ENCODE data around the gene N4BP3.

The N4BP3 gene

GRCh38 chr5:178098685-178099084 lies 14.6 kb upstream of the N4BP3 start:
- no peak for DNase-seq (ENCODE audit: low read depth, low spot score)

DNA sequence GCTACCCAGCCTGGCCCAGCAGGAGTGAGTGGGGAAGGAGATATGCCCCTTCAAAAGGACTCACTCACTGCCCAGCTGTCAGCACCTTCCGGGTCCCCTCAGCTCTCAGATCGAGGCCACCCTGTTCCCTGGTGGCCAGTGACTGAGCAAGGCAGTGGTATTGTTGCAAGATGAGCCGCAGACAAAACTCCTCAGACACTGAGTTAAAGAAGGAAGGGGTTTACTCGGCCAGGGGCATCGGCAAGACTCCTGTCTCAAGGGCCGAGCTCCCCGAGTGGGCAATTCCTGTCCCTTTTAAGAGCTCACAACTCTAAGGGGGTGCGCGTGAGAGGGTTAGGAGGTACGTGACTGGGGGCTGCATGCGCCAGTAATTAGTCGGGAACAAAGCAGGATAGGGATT lies 9.7 kb upstream of the N4BP3 start:
- DNase-seq (ENCODE audit: low read depth, low spot score): no peak

DNA sequence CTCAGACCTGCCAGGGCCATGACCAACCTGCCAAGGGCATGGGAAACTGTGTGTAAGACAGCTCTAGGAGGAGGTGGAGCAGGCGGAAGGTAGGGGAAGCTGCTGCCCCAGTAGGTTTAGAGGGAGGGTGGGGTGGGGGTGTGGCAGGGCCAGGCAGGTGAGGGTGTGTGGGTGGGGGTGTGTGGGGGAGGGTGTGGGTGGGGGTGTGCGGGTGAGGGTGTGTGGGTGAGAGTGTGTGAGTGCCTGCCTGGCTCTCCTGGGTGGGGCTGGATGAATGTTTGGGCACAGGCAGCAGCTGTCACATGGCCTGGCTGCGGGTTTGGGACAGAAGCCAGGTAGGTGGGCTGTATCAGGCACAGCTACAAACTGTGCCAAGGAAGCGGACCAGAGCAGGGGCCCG lies 8.8 kb upstream of the N4BP3 start:
- no peak for DNase-seq (ENCODE audit: low read depth, low spot score)

DNA sequence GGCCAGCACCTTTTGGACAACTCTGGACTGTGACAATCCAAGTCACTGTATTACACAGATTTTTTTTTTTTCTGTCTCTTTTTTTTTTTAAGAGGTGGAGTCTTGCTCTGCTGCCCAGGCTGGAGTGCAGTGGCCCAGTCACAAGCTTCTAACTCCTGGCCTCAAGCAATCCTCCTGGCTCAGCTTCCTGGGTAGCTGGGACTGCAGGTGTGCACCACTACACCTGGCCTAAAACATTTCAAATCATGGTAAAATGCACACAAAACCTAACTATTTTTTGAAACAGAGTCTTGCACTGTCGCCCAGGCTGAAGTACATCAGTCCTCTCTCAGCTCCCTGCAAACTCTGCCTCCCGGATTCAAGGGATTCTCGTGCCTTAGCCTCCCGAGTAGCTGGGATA lies 7.2 kb upstream of the N4BP3 start:
- no peak for DNase-seq (ENCODE audit: low read depth, low spot score)

GRCh38 chr5:178106556-178107239 lies 6.6 kb upstream of the N4BP3 start:
- DNase-seq (ENCODE audit: low read depth, low spot score): no peak

- no peak for DNase-seq (ENCODE audit: low read depth, low spot score)
These were observed 5.5 kb upstream of the N4BP3 start for GRCh38 chr5:178107756-178108310.

DNA sequence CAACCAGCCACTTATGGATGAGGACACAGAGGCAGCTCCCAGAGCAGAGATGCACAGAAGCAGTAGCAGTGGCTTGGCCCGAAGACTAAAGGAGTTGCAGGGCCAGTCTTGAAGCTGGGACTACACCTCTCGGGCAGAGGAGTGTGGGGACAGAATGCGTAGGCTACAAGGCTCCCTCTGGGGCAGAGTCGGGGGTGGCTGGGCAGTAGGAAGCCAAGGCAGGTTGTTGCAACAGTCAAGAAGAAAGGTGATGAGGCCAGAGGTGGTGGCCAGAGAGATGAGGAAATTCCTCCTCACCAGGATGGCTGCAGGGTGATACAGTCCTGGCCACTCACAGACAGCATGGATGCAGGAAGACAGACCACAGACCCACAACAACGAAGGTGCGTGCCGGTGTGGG lies 4.9 kb upstream of the N4BP3 start:
- DNase-seq (ENCODE audit: low read depth, low spot score): no peak

- DNase-seq (ENCODE audit: low read depth, low spot score): no peak
These were observed 4.4 kb upstream of the N4BP3 start for GRCh38 chr5:178108966-178109365.

DNA sequence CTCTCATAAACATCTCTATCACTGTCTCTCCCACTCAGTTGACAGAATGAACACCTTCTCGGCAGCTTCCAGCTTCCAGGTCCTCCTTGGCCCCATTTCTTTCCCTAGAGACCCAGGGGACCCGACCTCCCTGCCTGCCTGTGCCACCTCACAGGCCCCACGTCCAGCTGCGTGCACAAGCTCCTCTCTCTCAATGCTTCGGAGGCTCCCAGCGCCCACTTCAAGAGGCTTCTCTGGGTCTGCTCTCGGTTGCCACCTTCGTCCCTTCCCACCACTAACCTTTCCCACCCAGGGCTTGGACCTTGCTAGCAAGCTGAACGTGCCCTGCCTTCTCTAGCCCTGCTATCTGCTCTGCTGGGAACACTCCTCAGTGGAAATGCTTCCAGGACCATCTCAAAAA lies 2.8 kb upstream of the N4BP3 start:
- no peak for DNase-seq (ENCODE audit: low read depth, low spot score)

DNA sequence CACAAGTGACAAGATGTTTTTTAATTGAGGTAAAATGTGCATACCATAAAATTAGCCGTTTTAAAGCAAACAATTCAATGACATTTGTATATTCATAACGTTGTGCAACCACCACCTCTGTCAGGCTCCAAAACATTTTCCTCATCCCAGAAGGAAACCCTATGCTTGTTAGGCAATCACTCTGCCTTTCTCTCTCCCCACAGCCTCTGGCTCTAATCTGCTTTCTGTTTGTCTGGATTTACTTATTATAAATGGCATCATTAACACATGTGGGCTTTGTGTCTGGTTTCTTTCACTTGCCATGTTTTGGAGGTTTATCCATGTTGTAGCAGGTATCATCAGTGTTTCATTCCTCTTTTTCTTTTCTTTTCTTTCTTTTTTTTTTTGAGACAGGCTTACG lies 1.4 kb upstream of the N4BP3 start:
- no peak for DNase-seq (ENCODE audit: low read depth, low spot score)

DNA sequence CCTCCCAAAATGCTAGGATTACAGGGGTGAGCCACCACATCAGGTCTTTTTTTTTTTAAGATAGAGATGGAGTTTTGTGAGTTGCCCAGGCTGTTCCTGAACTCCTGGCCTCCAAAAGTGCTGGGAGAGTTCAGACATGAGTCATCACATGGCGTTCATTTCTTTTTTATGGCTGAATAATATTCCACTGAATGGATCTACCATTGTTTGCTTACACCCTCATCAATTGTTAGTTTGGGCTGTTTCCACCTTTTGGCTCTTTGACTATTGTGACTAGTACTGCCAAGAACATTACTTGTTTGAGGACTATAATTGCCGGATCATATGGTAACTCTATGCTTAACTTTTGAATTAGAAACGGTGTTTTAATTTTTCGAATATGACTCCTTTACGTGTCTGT lies 787 bp upstream of the N4BP3 start:
- DNase-seq (ENCODE audit: low read depth, low spot score): no peak

- DNase-seq (ENCODE audit: low read depth, low spot score): no peak
These were observed 551 bp downstream of the N4BP3 start for GRCh38 chr5:178113841-178114324.

GRCh38 chr5:178114325-178115135 lies 1.2 kb downstream of the N4BP3 start:
- no peak for DNase-seq (ENCODE audit: low read depth, low spot score)

DNA sequence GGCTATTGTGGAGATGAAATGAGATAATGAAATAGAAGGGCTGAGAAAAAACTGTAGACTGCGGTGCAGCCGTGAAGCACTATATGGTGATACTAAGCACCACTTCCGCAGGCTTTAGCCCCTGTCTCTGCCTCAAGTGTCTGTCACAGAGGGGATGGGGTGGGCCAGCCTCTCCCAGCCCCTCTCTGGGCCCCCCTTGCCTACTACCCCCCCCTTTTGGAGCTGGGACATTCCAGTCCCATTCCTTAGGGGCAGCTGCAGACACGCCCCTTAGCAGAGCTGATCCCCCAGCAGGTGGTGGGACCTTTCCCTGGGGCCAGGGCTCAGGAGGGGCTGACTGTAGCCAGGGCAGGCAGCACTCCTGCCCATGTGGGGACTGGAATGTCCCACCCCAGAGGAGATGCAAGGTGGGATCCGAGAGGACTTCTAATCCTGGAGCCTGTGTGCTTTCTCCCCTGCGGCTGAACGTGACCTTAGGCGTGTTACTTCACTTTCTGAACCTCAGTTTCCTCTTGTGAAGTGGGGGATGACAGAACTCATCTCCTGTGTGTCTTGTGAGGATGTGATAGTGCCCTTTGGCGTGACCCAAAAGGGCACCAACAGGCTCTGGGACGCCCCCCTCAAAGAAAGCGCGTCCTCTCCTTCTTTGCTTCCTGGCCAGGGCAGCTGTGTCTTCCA lies 1.9 kb downstream of the N4BP3 start:
- DNase-seq (ENCODE audit: low read depth, low spot score): no peak

DNA sequence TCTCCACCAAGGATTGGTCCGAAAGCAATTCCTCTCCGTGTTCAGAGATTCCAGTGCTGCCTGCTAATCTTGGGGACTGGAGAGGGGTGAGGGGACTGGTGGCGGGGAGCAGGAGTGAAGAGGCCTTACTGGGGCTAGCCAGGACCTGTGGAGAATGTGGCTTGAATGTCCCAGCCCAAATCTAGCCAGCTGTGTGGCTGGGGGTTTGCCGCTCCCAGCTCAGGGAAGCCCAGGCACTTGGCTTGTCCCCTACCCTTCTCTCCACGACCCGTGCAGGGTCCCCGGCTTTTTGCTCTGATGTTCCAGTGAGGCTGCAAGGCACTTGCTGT lies 2.4 kb downstream of the N4BP3 start:
- no peak for DNase-seq (ENCODE audit: low read depth, low spot score)

GRCh38 chr5:178116143-178116885 lies 3.0 kb downstream of the N4BP3 start:
- peak; percentile 47 for DNase-seq (ENCODE audit: low read depth, low spot score)

GRCh38 chr5:178117923-178118701 lies 4.8 kb downstream of the N4BP3 start:
- no peak for DNase-seq (ENCODE audit: low read depth, low spot score)

- DNase-seq (ENCODE audit: low read depth, low spot score): no peak
These were observed 6.7 kb downstream of the N4BP3 start for GRCh38 chr5:178119915-178120606.

GRCh38 chr5:178120607-178121357 lies 7.5 kb downstream of the N4BP3 start:
- DNase-seq (ENCODE audit: low read depth, low spot score): peak; percentile 51

Measured in activated naive CD8-positive, alpha-beta T cell treated with anti-CD3 and anti-CD28 coated beads, Interleukin-2, amount 50 U/mL, for 16 hours (primary cell).